ENCODE data around the gene HCN2.
A peak's percentile ranks its signal among the peaks of the same experiment; 100 is the strongest.

Gene HCN2

GRCh38 chr19:633786-634639, 44.3 kb downstream of the HCN2 start:
- no peak overlapping the region for H3K27ac ChIP-seq (ENCODE audit: low read depth, low read length)
- peak overlapping the region; percentile 40 for H2BK120ac ChIP-seq (ENCODE audit: insufficient read depth, low read length, poor library complexity)
- no CpG with 5 or more reads among the region's 32 CpGs for WGBS (ENCODE audit: extremely low coverage, insufficient coverage, insufficient read length)
- H3K79me1 ChIP-seq (ENCODE audit: low read length), result peaks cover 10% of the 10 kb centered on the region
- peak overlapping the region; percentile 30 for H4K91ac ChIP-seq (ENCODE audit: low read depth, low read length)
- H3K4me2 ChIP-seq (ENCODE audit: low read length), result peak overlapping the region; percentile 76
- peaks cover 4% of the 10 kb centered on the region for H3K9me3 ChIP-seq (ENCODE audit: insufficient read depth, low read depth, low read length)
- peaks cover 9% of the 10 kb centered on the region for H3K79me2 ChIP-seq (ENCODE audit: control insufficient read depth, insufficient read depth, low read length, poor library complexity)
- H2BK5ac ChIP-seq (ENCODE audit: low read depth, low read length, poor library complexity), result no peak overlapping the region
- peak overlapping the region; percentile 65 for H3K14ac ChIP-seq (ENCODE audit: low read length)
- no peaks in the 10 kb centered on the region for H3K27me3 ChIP-seq (ENCODE audit: insufficient read depth, low read length)
- peak overlapping the region; percentile 27 for H3K18ac ChIP-seq (ENCODE audit: low read length)
- no peak overlapping the region for H2AK5ac ChIP-seq (ENCODE audit: low read length)
- H3K9ac ChIP-seq (ENCODE audit: low read length), result peak overlapping the region; percentile 69
- peak in 1 of 2 donors; percentile 68 for DNase-seq
- peak overlapping the region; percentile 70 for H3K4me3 ChIP-seq (ENCODE audit: low read depth, low read length)
- peak overlapping the region; percentile 87 for H4K12ac ChIP-seq (ENCODE audit: low read depth, low read length)
- H2BK12ac ChIP-seq (ENCODE audit: low read length), result peak overlapping the region; percentile 46
- H3K4ac ChIP-seq (ENCODE audit: low read depth, low read length), result no peak overlapping the region
- no peak overlapping the region for H3K23ac ChIP-seq (ENCODE audit: low read length)
- H4K8ac ChIP-seq (ENCODE audit: low read depth, low read length), result peak overlapping the region; percentile 91
- H3K36me3 ChIP-seq (ENCODE audit: control insufficient read depth in 1 of 2, insufficient read depth in 2 of 2, low read length in 2 of 2), result peaks cover 6 to 8% of the 10 kb centered on the region in 2 experiments
- peak overlapping the region; percentile 94 for H2AFZ ChIP-seq (ENCODE audit: insufficient read depth, low read length, poor library complexity)
- H3K4me1 ChIP-seq (ENCODE audit: control insufficient read depth in 1 of 2, insufficient read depth in 2 of 2, low read length in 2 of 2), result peaks cover 18 to 20% of the 10 kb centered on the region in 2 experiments

GRCh38 chr19:634975-635652, 45.4 kb downstream of the HCN2 start:
- whole genome bisulfite sequencing (ENCODE audit: extremely low coverage, insufficient coverage, insufficient read length), result no CpG with 5 or more reads among the region's 16 CpGs
- peak; percentile 49 to 68 for DNase-seq
- Histone ChIP-seq H2AFZ (ENCODE audit: insufficient read depth, low read length, poor library complexity) (no peak overlapping the region), H3K79me2 (ENCODE audit: control insufficient read depth, insufficient read depth, low read length, poor library complexity) (peaks cover 9% of the 10 kb centered on the region), H3K4ac (ENCODE audit: low read depth, low read length) (no peak overlapping the region), H2AK5ac (ENCODE audit: low read length) (no peak overlapping the region), H4K12ac (ENCODE audit: low read depth, low read length) (no peak overlapping the region), H3K9ac (ENCODE audit: low read length) (no peak overlapping the region), H3K36me3 (ENCODE audit: control insufficient read depth in 1 of 2, insufficient read depth in 2 of 2, low read length in 2 of 2) (peaks cover 2 to 5% of the 10 kb centered on the region in 2 experiments), H3K14ac (ENCODE audit: low read length) (no peak overlapping the region), H3K4me3 (ENCODE audit: low read depth, low read length) (no peak overlapping the region), H4K91ac (ENCODE audit: low read depth, low read length) (no peak overlapping the region), H4K8ac (ENCODE audit: low read depth, low read length) (no peak overlapping the region), H3K27ac (ENCODE audit: low read depth, low read length) (no peak overlapping the region), H3K23ac (ENCODE audit: low read length) (no peak overlapping the region), H3K27me3 (ENCODE audit: insufficient read depth, low read length) (no peaks in the 10 kb centered on the region), H3K4me2 (ENCODE audit: low read length) (no peak overlapping the region), H3K9me3 (ENCODE audit: insufficient read depth, low read depth, low read length) (peaks cover 6% of the 10 kb centered on the region), H3K79me1 (ENCODE audit: low read length) (peaks cover 10% of the 10 kb centered on the region), H3K18ac (ENCODE audit: low read length) (no peak overlapping the region), H3K4me1 (ENCODE audit: control insufficient read depth in 1 of 2, insufficient read depth in 2 of 2, low read length in 2 of 2) (peaks cover 22 to 23% of the 10 kb centered on the region in 2 experiments), H2BK12ac (ENCODE audit: low read length) (no peak overlapping the region), H2BK120ac (ENCODE audit: insufficient read depth, low read length, poor library complexity) (no peak overlapping the region), H2BK5ac (ENCODE audit: low read depth, low read length, poor library complexity) (no peak overlapping the region)

- Histone ChIP-seq H3K9me3 (ENCODE audit: insufficient read depth, low read depth, low read length) (peaks cover 4% of the 10 kb centered on the region), H3K4me1 (ENCODE audit: control insufficient read depth in 1 of 2, insufficient read depth in 2 of 2, low read length in 2 of 2) (peaks cover 14 to 18% of the 10 kb centered on the region in 2 experiments), H3K14ac (ENCODE audit: low read length) (no peak overlapping the region), H3K9ac (ENCODE audit: low read length) (no peak overlapping the region), H2BK5ac (ENCODE audit: low read depth, low read length, poor library complexity) (no peak overlapping the region), H3K23ac (ENCODE audit: low read length) (no peak overlapping the region), H3K79me1 (ENCODE audit: low read length) (no peaks in the 10 kb centered on the region), H3K4ac (ENCODE audit: low read depth, low read length) (no peak overlapping the region), H2BK120ac (ENCODE audit: insufficient read depth, low read length, poor library complexity) (no peak overlapping the region), H3K27ac (ENCODE audit: low read depth, low read length) (no peak overlapping the region), H2AFZ (ENCODE audit: insufficient read depth, low read length, poor library complexity) (peak overlapping the region; percentile 1), H3K4me3 (ENCODE audit: low read depth, low read length) (no peak overlapping the region), H3K36me3 (ENCODE audit: control insufficient read depth in 1 of 2, insufficient read depth in 2 of 2, low read length in 2 of 2) (peaks cover under 1 to 7% of the 10 kb centered on the region in 2 experiments), H3K27me3 (ENCODE audit: insufficient read depth, low read length) (no peaks in the 10 kb centered on the region), H3K18ac (ENCODE audit: low read length) (no peak overlapping the region), H4K12ac (ENCODE audit: low read depth, low read length) (no peak overlapping the region), H2BK12ac (ENCODE audit: low read length) (no peak overlapping the region), H3K79me2 (ENCODE audit: control insufficient read depth, insufficient read depth, low read length, poor library complexity) (peaks cover 1% of the 10 kb centered on the region), H4K8ac (ENCODE audit: low read depth, low read length) (no peak overlapping the region), H2AK5ac (ENCODE audit: low read length) (no peak overlapping the region), H4K91ac (ENCODE audit: low read depth, low read length) (no peak overlapping the region), H3K4me2 (ENCODE audit: low read length) (no peak overlapping the region)
- DNase-seq, result no peak
- no CpG with 5 or more reads among the region's 17 CpGs for WGBS (ENCODE audit: extremely low coverage, insufficient coverage, insufficient read length)
Observed at GRCh38 chr19:638906-639252, 49.2 kb downstream of the HCN2 start.

GRCh38 chr19:639253-640160, 49.8 kb downstream of the HCN2 start, which contains the start of gene FGF22:
TSS of gene FGF22 (plus strand) at chr19:639879. CDS start at chr19:639926, 47 bp downstream.
- Histone ChIP-seq H2BK120ac (ENCODE audit: insufficient read depth, low read length, poor library complexity) (no peak within 1 kb of the TSS), H3K79me1 (ENCODE audit: low read length) (no peaks in the 10 kb centered on the region), H3K18ac (ENCODE audit: low read length) (no peak within 1 kb of the TSS), H4K8ac (ENCODE audit: low read depth, low read length) (peak within 1 kb of the TSS; percentile 43), H3K27me3 (ENCODE audit: insufficient read depth, low read length) (no peaks in the 10 kb centered on the region), H3K9me3 (ENCODE audit: insufficient read depth, low read depth, low read length) (peaks cover 4% of the 10 kb centered on the region), H2AK5ac (ENCODE audit: low read length) (no peak within 1 kb of the TSS), H3K27ac (ENCODE audit: low read depth, low read length) (no peak within 1 kb of the TSS), H3K23ac (ENCODE audit: low read length) (no peak within 1 kb of the TSS), H3K9ac (ENCODE audit: low read length) (no peak within 1 kb of the TSS), H4K12ac (ENCODE audit: low read depth, low read length) (no peak within 1 kb of the TSS), H3K4ac (ENCODE audit: low read depth, low read length) (no peak within 1 kb of the TSS), H3K4me3 (ENCODE audit: low read depth, low read length) (peak within 1 kb of the TSS; percentile 66), H2BK5ac (ENCODE audit: low read depth, low read length, poor library complexity) (no peak within 1 kb of the TSS), H3K4me2 (ENCODE audit: low read length) (peak within 1 kb of the TSS; percentile 88), H4K91ac (ENCODE audit: low read depth, low read length) (no peak within 1 kb of the TSS), H3K79me2 (ENCODE audit: control insufficient read depth, insufficient read depth, low read length, poor library complexity) (no peaks in the 10 kb centered on the region), H2BK12ac (ENCODE audit: low read length) (no peak within 1 kb of the TSS), H2AFZ (ENCODE audit: insufficient read depth, low read length, poor library complexity) (peak within 1 kb of the TSS; percentile 35), H3K36me3 (ENCODE audit: control insufficient read depth in 1 of 2, insufficient read depth in 2 of 2, low read length in 2 of 2) (peaks cover 5 to 12% of the 10 kb centered on the region in 2 experiments), H3K4me1 (ENCODE audit: control insufficient read depth in 1 of 2, insufficient read depth in 2 of 2, low read length in 2 of 2) (peaks cover 8 to 13% of the 10 kb centered on the region in 2 experiments), H3K14ac (ENCODE audit: low read length) (no peak within 1 kb of the TSS)
- DNase-seq, result peak; percentile 86 to 92
- no CpG with 5 or more reads among the region's 109 CpGs for WGBS (ENCODE audit: extremely low coverage, insufficient coverage, insufficient read length)

Data from trophoblast cell (in vitro differentiated cells and primary cell).